Chondrocyte (in vitro differentiated cells): ENCODE data around the gene CCR2. TPM values are rescaled to one million over a fixed set of nuclear protein-coding genes. Genes with fewer than 3 reads are reported as not detected.

Experiments
- DNase-seq: peaks from one replicate; pipeline ENCODE4 v3.0.0; 2021; ENCODE audit warnings: mixed read lengths, low spot score
- H3K27ac Mint-ChIP-seq: one replicate; pipeline ENCODE4 v1.8.0; 2021; ENCODE audit warnings: mild to moderate bottlenecking, moderate library complexity, mixed read lengths; ENCODE audit not compliant: unreplicated experiment
- H3K27me3 Mint-ChIP-seq: 2 replicates; pipeline ENCODE4 v1.8.0; 2021; ENCODE audit warnings: low read depth, mixed read lengths
- H3K36me3 Mint-ChIP-seq: 2 replicates; pipeline ENCODE4 v1.8.0; 2021; ENCODE audit warnings: low read depth, mixed read lengths
- H3K4me1 Mint-ChIP-seq: 2 replicates; pipeline ENCODE4 v1.8.0; 2021; ENCODE audit warnings: low read depth, mild to moderate bottlenecking, mixed read lengths
- H3K4me3 Mint-ChIP-seq: one replicate; pipeline ENCODE4 v1.8.0; 2021; ENCODE audit warnings: mild to moderate bottlenecking, moderate library complexity, mixed read lengths; ENCODE audit not compliant: unreplicated experiment
- H3K9me3 Mint-ChIP-seq: 2 replicates; pipeline ENCODE4 v1.8.0; 2021; ENCODE audit warnings: low read depth, mixed read lengths
- total RNA-seq: library from RNA; stranded (reverse); gene quantifications from 3 replicates; pipeline ENCODE4 v1.2.1, GENCODE V29; 2021
- TF ChIP-seq, protein P1 (sequence below): fragments of 200-600 bp; sonication (generic); IDR thresholded peaks from 2 replicates; pipeline ENCODE4 v1.5.0; 2021; ENCODE audit warnings: antibody characterized with exemption, mild to moderate bottlenecking, moderate library complexity

CCR2 gene
- total RNA-seq, 1 donor from 2014 or later, result not detected

DNA sequence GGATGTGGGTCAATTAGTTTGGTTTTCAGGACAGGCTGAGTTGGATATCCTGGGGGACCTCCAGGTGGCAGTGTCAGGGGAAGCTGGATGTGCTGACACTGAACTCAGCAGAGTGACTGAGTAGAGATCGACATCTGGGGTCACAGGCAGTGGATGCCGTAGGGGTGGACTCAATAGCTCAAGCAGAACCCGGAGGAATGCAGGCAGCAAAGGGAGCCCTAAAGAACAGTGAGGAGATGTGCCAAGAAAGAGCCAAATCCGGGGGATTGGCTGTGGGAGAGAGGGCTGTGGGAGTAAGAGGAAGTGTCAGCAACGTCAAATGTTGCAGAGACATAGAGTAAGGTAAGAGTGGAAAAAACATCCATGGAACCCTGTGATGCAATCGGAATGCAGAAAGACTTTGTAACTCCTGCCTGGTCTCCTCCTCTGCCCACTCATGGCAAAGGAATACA lies 41.3 kb downstream of the CCR2 start:
- Mint-ChIP-seq H3K4me1 (no peaks in the 10 kb centered on the region), H3K9me3 (no peaks in the 10 kb centered on the region), H3K27ac (no peak overlapping the region), H3K4me3 (no peak overlapping the region), H3K27me3 (peaks cover 13% of the 10 kb centered on the region), H3K36me3 (no peaks in the 10 kb centered on the region)
- TF ChIP-seq, protein P1, sequence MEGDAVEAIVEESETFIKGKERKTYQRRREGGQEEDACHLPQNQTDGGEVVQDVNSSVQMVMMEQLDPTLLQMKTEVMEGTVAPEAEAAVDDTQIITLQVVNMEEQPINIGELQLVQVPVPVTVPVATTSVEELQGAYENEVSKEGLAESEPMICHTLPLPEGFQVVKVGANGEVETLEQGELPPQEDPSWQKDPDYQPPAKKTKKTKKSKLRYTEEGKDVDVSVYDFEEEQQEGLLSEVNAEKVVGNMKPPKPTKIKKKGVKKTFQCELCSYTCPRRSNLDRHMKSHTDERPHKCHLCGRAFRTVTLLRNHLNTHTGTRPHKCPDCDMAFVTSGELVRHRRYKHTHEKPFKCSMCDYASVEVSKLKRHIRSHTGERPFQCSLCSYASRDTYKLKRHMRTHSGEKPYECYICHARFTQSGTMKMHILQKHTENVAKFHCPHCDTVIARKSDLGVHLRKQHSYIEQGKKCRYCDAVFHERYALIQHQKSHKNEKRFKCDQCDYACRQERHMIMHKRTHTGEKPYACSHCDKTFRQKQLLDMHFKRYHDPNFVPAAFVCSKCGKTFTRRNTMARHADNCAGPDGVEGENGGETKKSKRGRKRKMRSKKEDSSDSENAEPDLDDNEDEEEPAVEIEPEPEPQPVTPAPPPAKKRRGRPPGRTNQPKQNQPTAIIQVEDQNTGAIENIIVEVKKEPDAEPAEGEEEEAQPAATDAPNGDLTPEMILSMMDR, result peak; percentile 12
- no peak for DNase-seq

DNA sequence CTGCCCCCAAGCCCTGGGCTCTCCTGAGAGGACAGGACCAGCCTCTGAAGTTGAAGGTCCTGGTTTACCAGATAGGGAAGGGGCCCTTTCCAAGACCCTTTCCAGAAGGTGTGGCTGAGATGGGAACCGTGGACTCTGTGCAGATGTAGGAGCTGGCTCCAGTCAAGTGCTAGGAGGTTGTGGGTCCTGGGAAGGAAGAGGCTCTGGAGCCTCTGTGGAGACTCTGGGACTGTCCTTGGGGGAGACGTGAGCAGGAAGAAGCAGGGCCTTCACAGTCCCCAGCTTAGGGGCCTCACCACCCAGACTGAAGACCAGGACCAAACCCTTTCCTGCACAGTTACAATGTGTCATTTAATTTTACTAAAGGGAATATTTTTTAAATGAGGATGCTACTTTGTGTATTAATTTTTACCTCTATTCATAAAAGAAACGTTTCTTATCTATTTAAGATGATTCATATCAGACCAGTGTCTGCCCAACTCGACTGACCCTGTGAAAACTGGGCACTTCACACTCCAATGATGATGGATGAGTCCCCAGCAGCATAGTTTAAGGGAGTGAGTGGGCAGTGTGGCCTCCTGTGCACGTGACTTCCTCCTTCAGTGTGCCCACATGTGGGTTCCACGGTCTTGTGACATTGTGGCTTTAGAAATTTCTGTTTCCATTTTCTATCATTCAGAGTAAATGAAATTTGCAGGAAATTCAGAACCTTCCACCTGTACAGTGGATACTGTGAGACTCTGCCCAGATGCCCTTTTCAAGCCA lies 42.0 kb downstream of the CCR2 start:
- H3K4me3 Mint-ChIP-seq, result no peak overlapping the region
- H3K27me3 Mint-ChIP-seq, result peaks cover 13% of the 10 kb centered on the region
- no peak overlapping the region for H3K27ac Mint-ChIP-seq
- no peaks in the 10 kb centered on the region for H3K36me3 Mint-ChIP-seq
- TF ChIP-seq, protein P1, result no peak
- no peaks in the 10 kb centered on the region for H3K9me3 Mint-ChIP-seq
- H3K4me1 Mint-ChIP-seq, result no peaks in the 10 kb centered on the region
- DNase-seq, result no peak

DNA sequence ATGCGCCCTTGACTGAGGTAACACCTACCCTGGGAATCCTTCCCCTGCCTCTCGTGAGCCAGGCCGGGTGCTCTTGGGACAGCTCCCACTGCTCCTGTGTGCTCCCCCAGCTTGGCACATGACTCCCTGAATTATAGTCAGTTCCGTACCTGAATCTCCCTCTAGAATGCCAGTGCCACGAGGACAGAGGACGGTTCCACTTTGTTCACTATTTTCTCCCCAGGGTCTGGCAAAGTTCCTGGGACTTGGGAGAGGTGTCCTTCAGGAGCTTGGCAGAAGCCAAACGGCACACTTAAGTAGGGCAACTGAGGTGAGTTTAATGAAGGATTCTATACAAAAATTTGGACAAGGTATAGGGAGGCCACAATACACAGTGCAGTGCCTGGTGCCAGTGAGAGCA lies 43.2 kb downstream of the CCR2 start:
- H3K4me3 Mint-ChIP-seq, result no peak overlapping the region
- no peaks in the 10 kb centered on the region for H3K4me1 Mint-ChIP-seq
- TF ChIP-seq, protein P1, result no peak
- no peak for DNase-seq
- H3K27me3 Mint-ChIP-seq, result peaks cover 13% of the 10 kb centered on the region
- no peaks in the 10 kb centered on the region for H3K9me3 Mint-ChIP-seq
- H3K36me3 Mint-ChIP-seq, result no peaks in the 10 kb centered on the region
- H3K27ac Mint-ChIP-seq, result no peak overlapping the region

DNA sequence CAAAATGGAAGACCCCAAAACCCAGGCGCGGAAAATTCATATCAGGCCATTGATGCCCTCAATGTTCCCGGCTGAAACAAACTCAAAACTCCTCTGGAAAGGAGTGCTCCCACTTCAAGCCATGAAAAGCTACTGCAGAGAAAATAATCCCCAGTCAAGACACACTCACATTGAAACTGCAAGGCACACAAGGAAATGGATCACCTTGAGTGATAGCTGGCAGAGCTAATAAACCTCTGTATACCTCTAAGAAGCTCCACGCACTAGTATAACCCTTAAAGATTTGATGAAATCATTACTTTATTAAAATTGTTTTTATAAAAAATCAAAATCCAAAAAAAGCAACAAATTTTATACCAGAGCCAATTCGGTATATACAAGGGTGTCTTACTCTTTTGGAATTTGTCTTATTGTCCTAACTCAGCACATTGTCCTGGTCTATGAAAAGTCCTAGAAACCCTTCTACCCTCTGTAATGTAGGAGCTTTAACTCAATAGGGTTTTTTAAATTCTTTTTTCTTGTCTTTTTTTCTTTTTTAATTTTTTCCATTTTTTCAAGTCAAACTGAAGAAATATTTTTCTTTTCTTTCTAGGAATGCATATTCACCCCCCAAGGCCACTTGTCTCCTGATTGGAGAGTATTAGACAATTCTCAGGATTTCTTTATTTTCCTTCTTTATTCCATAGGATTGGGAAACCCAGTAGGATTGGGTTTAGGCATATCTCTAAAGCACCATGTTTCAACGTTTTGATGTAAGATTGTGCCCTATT lies 44.5 kb downstream of the CCR2 start:
- Mint-ChIP-seq H3K4me3 (no peak overlapping the region), H3K27ac (no peak overlapping the region), H3K36me3 (no peaks in the 10 kb centered on the region), H3K4me1 (no peaks in the 10 kb centered on the region), H3K9me3 (no peaks in the 10 kb centered on the region), H3K27me3 (peaks cover 10% of the 10 kb centered on the region)
- DNase-seq, result no peak
- TF ChIP-seq, protein P1, result no peak

DNA sequence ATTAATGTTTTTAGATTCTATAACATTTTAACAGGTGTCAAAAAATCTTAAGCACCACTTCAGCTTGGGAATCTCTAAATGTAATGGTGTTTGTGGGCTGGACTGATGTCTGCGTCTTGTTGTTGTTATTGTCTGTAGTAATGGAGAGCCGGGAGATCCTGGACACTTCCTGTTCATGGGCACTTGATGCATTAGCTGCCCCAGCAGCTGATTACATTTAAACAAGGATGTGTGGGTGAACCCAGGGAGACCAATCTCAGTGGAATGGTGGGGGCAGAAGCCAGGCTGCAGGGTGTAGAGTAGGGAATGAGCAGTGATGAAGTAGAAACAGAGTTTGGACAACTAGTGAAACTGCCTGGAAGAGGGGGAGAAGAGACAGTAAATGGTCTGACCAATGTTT lies 45.2 kb downstream of the CCR2 start:
- H3K9me3 Mint-ChIP-seq, result no peaks in the 10 kb centered on the region
- no peak overlapping the region for H3K27ac Mint-ChIP-seq
- TF ChIP-seq, protein P1, result no peak
- peaks cover 12% of the 10 kb centered on the region for H3K27me3 Mint-ChIP-seq
- H3K4me1 Mint-ChIP-seq, result no peaks in the 10 kb centered on the region
- no peaks in the 10 kb centered on the region for H3K36me3 Mint-ChIP-seq
- DNase-seq, result no peak
- H3K4me3 Mint-ChIP-seq, result no peak overlapping the region
